C4-2B (cell line): ENCODE data around the gene ROR1.

Experiments used
- H3K27ac ChIP-seq: fragments of 450-650 bp; 2 replicates; pipeline ENCODE4 v1.5.1; 2017
- ZFX ChIP-seq: fragments of 450-650 bp; IDR thresholded peaks from 2 replicates; pipeline ENCODE4 v1.6.1; 2017
- TF ChIP-seq, protein P1 (sequence below): fragments of 450-650 bp; conservative IDR thresholded peaks from 2 replicates; pipeline ENCODE4 v1.5.1; 2017; ENCODE audit warnings: mild to moderate bottlenecking

Gene ROR1

DNA sequence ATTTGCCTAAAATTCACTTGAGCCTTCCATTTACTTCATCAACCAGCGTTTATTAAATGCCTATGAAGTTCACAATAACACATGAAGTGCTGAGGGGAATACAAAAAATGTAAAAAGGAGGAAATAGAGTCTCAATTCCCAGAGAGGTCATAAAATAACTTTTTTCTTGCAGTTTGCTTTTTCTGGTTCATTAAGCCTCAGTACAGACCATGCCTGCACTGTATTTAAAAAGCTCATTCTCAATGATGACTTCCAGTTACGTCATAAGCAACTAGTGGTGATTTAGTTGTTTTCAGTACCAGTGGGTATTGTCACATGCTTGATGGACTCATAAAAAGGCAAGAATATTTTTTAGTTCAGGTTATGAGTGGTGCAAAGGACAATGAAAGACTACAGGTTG lies 269.5 kb downstream of the ROR1 start:
- TF ChIP-seq ZFX: no peak
- TF ChIP-seq, protein P1, sequence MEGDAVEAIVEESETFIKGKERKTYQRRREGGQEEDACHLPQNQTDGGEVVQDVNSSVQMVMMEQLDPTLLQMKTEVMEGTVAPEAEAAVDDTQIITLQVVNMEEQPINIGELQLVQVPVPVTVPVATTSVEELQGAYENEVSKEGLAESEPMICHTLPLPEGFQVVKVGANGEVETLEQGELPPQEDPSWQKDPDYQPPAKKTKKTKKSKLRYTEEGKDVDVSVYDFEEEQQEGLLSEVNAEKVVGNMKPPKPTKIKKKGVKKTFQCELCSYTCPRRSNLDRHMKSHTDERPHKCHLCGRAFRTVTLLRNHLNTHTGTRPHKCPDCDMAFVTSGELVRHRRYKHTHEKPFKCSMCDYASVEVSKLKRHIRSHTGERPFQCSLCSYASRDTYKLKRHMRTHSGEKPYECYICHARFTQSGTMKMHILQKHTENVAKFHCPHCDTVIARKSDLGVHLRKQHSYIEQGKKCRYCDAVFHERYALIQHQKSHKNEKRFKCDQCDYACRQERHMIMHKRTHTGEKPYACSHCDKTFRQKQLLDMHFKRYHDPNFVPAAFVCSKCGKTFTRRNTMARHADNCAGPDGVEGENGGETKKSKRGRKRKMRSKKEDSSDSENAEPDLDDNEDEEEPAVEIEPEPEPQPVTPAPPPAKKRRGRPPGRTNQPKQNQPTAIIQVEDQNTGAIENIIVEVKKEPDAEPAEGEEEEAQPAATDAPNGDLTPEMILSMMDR: no peak
- H3K27ac ChIP-seq: no peak overlapping the region

DNA sequence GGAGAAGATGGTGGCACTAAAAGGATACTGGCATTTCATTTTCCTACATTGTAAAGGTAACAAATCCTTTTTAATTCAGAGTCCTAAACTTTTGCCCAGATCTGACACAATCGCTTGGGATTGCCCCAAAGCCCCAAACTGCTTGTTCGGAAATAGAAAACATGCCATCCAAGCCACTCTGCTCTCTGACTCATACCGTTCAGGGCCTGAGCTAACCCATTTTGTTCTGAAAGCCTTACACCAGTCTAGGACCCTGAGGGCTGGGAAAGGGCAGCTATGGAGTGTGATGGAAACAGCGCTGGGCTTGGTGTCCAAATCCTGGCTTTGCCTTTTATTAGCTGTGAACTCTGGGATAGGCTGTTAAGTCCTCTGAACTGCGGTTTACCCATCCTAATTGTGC lies 270.2 kb downstream of the ROR1 start:
- no peak overlapping the region for H3K27ac ChIP-seq
- TF ChIP-seq, protein P1: no peak
- TF ChIP-seq ZFX: no peak

DNA sequence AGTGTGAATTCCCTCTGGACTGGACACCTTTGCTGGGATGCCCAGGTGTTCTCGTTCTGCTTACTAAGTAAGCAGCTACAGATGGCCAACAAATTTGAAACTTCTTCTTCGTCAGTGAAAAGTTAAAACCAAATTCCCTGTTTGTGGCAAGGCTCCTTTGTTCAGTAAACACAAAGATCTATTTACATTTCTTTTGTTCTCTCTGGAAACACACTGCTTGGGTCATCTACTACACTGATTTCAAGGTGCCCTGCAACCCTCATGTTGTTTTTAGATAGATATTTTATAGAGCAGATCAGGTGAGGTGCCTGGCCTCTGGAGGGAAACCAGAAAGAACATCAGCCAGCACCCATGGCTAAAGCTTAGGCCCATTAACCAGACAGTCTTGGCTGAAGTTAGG lies 272.4 kb downstream of the ROR1 start:
- H3K27ac ChIP-seq: no peak overlapping the region

DNA sequence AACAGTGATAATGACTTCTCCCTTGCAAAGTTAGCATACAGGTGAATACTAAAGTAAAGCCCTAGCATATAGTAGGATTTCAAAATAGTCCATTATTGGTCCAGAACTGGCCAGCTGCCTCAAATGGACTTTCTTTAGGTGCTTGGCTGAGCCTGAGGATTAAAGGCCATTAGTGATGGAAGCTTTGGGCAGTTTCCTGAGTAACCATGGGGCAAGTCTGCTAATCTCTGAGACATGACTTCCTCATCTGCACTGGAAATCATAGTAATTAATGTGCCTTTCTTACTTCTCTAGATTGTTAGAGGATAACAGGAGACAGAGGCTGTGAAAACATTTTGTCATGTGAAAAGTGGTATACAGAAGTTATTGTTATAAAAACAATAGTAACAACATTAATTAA lies 273.1 kb downstream of the ROR1 start:
- TF ChIP-seq, protein P1: no peak
- TF ChIP-seq ZFX: no peak
- H3K27ac ChIP-seq: no peak overlapping the region

More for the DNA sequence above, 272.4 kb downstream of the ROR1 start:
- TF ChIP-seq ZFX: no peak
- TF ChIP-seq, protein P1: no peak

DNA sequence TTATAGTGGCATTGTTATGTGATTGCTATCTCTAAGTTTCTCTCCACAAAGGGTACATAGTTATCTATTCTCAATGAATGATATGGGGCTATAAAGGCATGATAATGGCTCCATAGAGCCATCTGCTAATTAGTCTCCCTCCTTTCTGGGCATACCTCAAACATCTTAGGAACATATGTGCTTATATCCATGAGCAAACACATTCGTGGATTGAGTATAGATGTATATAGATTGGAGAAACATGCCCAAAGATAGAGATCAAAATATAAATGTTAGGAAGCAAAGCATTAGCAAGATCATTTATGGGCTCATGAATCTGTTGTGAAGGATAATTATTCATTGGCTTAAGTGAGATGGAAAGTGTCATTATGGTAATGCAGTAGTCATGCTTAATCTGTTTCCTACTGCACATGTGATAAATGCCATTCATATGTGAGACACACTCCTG lies 273.8 kb downstream of the ROR1 start:
- no peak overlapping the region for H3K27ac ChIP-seq
- TF ChIP-seq, protein P1: no peak

DNA sequence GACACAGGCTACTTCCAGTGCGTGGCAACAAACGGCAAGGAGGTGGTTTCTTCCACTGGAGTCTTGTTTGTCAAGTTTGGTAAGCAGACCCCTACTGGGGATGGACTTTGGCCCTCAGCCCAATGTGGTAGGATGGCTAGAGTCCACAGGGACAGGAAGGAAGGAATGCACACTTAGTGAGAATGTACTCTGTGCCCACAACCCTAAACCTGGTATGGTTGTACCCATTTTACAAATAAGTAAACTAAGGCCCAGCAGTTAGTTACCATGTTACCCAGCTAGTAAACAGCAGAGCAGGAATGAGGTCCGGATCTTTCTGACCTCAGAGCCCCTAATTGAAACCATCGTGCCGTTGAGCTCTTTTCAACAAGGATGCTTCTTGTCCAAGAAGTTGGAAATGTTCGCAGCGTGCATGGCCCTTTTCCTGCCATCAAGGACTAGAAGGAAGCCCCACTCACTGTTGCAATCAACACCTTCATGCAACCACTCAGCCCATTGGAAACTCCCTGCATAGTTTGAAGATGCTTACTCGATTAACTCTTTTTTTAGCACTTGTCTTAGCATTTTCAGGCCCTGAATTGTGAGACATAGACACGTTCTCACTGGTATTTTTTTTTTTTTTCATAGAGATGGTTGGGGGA lies 276.2 kb downstream of the ROR1 start:
- TF ChIP-seq ZFX: no peak
- TF ChIP-seq, protein P1: no peak
- no peak overlapping the region for H3K27ac ChIP-seq

DNA sequence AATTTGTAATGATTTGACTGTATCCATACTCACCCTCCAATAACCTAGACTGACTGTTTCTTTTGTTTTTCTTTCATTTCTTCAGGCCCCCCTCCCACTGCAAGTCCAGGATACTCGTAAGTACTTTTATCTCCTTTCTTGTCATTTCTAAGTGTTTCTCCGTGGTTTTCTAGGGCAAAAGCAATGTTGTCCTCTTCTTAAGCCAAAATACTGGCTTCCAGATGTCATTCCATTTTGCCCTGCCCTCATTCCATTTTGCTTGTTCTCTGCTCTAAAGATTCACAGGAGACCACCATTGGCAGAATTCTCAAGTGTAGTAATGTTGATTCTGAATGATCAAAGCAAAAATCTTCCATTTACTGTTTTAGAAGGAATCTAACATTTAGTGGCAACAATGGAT lies 276.8 kb downstream of the ROR1 start:
- no peak overlapping the region for H3K27ac ChIP-seq
- TF ChIP-seq, protein P1: no peak
- no peak for TF ChIP-seq ZFX
